ENCODE data around the gene ARL8B. TPM values are rescaled to one million over a fixed set of nuclear protein-coding genes. Genes with fewer than 3 reads are reported as not detected.

ARL8B gene
- total and polyA plus RNA-seq, 9 of the 15 experiments (the other 6 are each of a cell fraction or from before 2014, with no cell fraction given), result 28.5 to 99.4 (median 77.2) TPM

GRCh38 chr3:5160940-5161858 lies 39.1 kb downstream of the ARL8B start (continued):
- TF ChIP-seq ZNF785 (CRISPR knock-in tag; IDR thresholded peaks at IDR 0.05) (no peak), GATAD2A (IDR thresholded peaks at IDR 0.05) (no peak), SP1 (CRISPR knock-in tag; IDR thresholded peaks at IDR 0.05) (0 out of 2 replicates have a peak, but pooled peaks have one; percentile 24), KHSRP (IDR thresholded peaks at IDR 0.05) (no peak), WHSC1 (IDR thresholded peaks at IDR 0.05; ENCODE audit: low read length) (no peak), ZBED1 (IDR thresholded peaks at IDR 0.05) (no peak), POLR3A (IDR thresholded peaks at IDR 0.05; ENCODE audit: borderline replicate concordance, extremely low read depth, insufficient read depth, insufficient read length) (no peak)

DNA sequence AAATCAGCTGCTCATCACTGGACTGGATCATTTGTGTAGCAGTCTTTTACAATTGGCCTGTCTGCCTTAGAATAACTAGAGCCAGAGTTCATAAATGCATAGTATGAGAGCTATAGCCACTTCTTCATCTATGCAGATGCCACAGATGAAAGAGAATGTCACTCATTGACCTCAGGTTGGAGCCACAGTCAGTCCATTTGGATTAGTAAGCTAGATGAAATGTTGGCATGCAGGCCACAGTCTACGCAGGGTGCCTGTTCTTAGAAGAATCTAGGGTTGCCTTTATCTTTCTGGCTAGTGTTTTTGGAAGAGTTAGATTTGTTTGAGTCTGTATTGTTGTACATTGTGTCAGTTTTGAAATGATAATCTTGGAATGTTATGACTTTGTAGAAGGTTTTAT lies 40.0 kb downstream of the ARL8B start:
- 50% methylated on average over 1 of the region's 1 CpG for WGBS (ENCODE audit: insufficient coverage, low coverage, missing lambda C conversion rate)
- Histone ChIP-seq H4K20me1 (replicated peaks; ENCODE audit: control insufficient read depth, insufficient read depth, low read length) (peaks cover 25% of the 10 kb centered on the region; the same call in 1 of the 2 replicates), H3K9me1 (ENCODE audit: control insufficient read depth, insufficient read depth, low read length) (no peaks in the 10 kb centered on the region), H3K4me2 (ENCODE audit: insufficient read depth, low read length) (no peak overlapping the region), H3K79me2 (ENCODE audit: control insufficient read depth, insufficient read depth, low read length) (peaks cover 95% of the 10 kb centered on the region), H3K27me3 (ENCODE audit: control insufficient read depth in 2 of 2, insufficient read depth in 2 of 2, low read length in 2 of 2) (no peaks in the 10 kb centered on the region), H3K9me3 (replicated peaks; ENCODE audit: control insufficient read depth, insufficient read depth, low read depth, low read length) (no peaks in the 10 kb centered on the region), H3K4me1 (replicated peaks in 1 of 2; ENCODE audit: control insufficient read depth in 2 of 2, insufficient read depth in 2 of 2, low read length in 2 of 2) (peaks cover 2 to 12% of the 10 kb centered on the region in 2 experiments; a peak in 4 of 5 replicates), H3K27ac (ENCODE audit: extremely low read depth, low read depth, low read length) (no peak overlapping the region), H3K9ac (ENCODE audit: insufficient read depth in 1 of 2, low read depth in 2 of 2, low read length in 2 of 2) (no peak overlapping the region), H3K4me3 (no peak overlapping the region), H2AFZ (ENCODE audit: low read depth, low read length) (no peak overlapping the region), H3K36me3 (ENCODE audit: control insufficient read depth, insufficient read depth, low read length) (no peaks in the 10 kb centered on the region)
- BruUV-seq (replicated peaks), result no TSS peak
- POLR2A ChIA-PET, result interaction anchor here (1.1 to 2.1 kb wide), 3 partner anchors 12 to 28 kb away, joined by 3 to 11 read pairs (median 3); partner anchors contain the start of gene EDEM1
- in situ Hi-C loops (cut with MboI) (no loop called here), intact Hi-C loops (cut with micrococcal nuclease) (no loop called here)
- CTCF ChIA-PET (ENCODE audit: low intra/inter-chr PET ratio), result no interaction called here
- no peak for FAIRE-seq
- ATAC-seq, result no peak; the same call in 2 of the 3 replicates
- DNase-seq (ENCODE audit: extremely low read depth in 1 of 4, low spot score in 3 of 4), result no peak
- TF ChIP-seq KLF16 (IDR thresholded peaks at IDR 0.05) (no peak), MEF2A (IDR thresholded peaks at IDR 0.05; ENCODE audit: control insufficient read depth, low read depth, low read length) (no peak), MTA1 (IDR thresholded peaks at IDR 0.05; ENCODE audit: borderline replicate concordance) (no peak), RBM14 (IDR thresholded peaks at IDR 0.05; ENCODE audit: borderline replicate concordance, insufficient read depth, low read depth, low read length) (no peak), PBX2 (CRISPR knock-in tag; IDR thresholded peaks at IDR 0.05; ENCODE audit: low read depth) (no peak), PBX2 (tag; conservative IDR thresholded peaks at IDR 0.05; ENCODE audit: low read depth) (no peak), PYGO2 (tag; IDR thresholded peaks at IDR 0.05) (no peak)
- TF ChIP-seq, protein P1, sequence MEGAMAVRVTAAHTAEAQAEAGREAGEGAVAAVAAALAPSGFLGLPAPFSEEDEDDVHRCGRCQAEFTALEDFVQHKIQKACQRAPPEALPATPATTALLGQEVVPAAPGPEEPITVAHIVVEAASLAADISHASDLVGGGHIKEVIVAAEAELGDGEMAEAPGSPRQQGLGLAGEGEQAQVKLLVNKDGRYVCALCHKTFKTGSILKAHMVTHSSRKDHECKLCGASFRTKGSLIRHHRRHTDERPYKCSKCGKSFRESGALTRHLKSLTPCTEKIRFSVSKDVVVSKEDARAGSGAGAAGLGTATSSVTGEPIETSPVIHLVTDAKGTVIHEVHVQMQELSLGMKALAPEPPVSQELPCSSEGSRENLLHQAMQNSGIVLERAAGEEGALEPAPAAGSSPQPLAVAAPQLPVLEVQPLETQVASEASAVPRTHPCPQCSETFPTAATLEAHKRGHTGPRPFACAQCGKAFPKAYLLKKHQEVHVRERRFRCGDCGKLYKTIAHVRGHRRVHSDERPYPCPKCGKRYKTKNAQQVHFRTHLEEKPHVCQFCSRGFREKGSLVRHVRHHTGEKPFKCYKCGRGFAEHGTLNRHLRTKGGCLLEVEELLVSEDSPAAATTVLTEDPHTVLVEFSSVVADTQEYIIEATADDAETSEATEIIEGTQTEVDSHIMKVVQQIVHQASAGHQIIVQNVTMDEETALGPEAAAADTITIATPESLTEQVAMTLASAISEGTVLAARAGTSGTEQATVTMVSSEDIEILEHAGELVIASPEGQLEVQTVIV (CRISPR knock-in tag; IDR thresholded peaks at IDR 0.05; ENCODE audit: borderline replicate concordance), result no peak

Measured in K562 (cell line).